HG02981 (cell line): ENCODE measurements around the gene RAC3.

Experiments used
- ATAC-seq: cut with Tn5 transposase; IDR thresholded peaks from one replicate; pipeline ENCODE4 v1.9.1; 2021; ENCODE audit warnings: mild to moderate bottlenecking, moderate library complexity; ENCODE audit not compliant: unreplicated experiment

RAC3 gene

DNA sequence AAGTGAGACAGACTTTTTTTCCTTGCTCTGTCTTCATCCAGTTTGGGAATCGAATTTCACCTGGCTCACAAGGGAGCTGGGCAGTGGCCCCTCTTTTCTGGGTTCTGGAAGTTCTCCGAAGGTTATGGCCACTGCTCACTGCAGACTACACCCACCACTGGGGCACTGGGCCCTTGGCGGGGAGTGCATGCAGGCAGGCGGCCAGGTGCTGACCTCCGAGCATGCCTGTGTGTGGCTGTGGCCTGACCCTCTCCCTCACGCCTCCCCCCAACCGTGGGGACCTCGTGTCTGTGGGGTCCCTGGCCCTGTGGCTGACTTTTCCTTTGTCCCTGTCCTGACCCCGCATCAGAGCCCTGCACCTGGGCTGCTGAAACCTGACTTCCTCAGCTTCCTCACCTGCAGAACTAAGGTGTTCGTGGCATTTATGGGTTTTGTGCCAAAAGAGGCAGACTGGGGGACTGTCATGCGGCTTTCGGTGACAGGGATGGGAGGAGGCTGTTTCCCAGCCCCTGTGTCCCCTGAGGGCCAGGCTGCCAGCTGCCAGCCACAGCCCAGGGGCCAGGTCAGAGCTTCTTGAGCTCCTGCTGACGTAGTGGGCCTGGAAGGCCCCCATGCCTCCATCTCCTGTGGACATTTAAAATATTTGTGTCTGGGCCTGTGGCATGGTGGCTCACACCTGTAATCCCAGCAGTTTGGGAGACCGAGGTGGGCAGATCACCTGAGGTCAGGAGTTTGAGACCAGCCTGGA lies 32.6 kb upstream of the RAC3 start:
- no peak for ATAC-seq

DNA sequence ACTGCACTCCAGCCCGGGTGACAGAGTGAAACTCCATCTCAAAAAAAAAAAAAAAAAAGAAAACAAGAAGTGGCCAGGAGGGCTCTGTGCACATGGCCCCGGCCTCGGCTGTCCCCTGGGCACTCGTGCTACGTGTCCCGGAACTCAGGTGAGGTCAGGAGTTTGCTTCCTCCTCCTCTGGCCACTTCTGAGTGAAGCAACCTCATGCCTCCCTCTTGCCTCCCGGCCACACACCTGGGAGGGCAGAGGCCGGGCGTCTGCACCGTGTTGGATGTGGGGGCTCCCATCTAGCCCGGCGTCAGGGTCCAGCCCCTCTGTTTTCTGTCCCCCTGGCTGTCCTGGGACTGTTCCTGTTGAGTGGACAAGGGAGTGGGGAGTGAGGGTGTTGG lies 31.9 kb upstream of the RAC3 start:
- no peak for ATAC-seq

DNA sequence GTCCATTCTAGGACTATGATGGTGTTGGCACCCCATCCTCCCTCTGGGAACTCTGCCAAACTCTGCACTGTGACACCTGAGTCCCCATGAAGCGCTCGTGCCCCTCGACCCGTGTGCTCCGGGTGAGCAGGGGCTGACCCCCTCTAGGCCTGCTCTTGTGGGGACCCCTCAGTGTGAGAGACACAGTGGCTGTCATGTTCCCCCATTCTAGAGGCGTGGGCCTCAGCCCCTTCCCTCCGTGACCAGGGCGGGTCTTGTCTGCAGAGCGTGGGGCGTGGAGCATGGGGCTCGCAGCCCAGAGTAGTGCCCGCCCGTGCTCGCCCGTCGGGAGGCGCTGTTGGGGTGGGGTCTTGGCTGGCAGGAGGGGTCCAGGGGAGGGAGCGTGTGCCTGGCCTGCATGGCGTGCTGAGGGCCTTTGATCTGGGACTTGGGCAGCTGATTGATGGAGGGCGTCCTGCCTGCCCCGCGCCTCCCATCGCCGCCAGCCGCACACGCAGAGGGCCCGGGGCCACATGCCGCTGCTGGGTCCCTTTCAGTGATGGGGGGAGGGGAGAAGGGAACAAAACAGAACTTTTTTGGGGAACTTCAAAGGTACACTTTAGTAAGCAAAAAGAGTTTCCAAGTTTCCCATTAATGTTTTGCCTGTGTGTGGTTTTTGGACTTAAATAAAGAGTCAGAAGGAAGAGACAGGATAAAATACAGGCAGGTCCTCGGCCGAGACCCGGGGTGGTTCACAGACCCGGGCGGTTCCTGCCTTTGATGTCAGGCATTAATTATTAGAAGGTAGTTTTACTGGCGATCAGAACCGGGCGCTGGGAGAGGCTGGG lies 31.3 kb upstream of the RAC3 start:
- ATAC-seq = no peak

DNA sequence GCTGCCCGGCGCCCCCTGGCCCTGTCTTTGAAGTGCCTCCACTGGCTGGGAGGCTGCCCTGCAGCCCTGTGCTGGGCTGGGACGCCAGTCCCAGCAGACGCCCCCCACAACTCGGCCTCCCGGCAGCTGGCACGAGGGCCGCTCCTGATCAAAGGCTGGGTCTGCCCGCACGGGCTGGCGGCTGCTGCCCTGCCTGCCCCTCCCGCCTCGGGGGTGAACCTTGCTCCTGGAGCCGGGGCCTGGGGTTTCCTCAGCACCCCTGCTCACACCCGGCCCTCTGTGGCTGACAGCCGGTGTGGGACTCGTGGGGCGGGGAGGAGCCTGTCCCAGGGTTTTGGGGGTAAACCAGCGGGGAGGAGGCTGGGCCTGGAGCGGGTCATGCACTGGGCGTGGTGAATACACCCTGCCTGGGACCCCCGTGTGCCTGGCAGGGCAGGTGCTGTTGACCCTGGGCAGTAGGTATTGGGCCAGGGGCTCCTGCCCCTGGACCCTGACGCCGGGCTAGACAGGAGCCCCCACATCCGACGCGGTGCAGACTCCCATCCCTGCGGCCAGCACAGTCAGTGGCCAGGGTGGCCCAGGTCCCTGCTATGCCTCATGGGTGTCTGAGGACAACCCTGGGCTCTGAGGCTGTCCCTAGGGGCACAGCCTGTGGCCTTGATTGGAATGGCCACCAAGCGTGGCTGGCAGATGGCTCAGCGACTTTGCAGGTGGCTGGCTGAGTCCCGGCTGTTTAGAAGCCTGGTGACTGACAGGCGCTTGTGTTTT lies 30.5 kb upstream of the RAC3 start:
- no peak for ATAC-seq

DNA sequence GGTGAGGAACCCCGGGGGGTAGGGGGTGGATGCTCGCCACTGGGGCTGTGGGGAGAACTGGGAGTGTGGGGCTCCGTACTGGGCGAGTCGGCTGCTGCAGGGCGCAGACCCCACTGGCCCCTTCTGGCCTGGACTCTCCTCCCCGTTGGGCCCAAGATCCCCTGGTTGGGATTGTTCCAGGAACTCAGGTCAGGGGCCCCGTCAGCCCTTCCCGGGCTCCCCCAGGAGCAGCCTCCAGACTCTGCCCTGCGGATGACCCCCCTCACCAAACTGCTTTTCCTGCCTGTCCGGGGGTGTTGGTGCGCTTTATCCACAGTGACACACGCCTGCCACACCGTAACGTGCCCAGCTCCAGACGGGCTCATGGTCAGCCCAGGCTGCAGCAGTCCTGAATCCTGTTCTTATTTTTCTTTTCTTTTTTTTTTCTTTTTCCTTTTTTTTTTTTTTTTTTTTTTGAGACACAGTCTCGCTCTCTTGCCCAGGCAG lies 29.9 kb upstream of the RAC3 start:
- no peak for ATAC-seq

DNA sequence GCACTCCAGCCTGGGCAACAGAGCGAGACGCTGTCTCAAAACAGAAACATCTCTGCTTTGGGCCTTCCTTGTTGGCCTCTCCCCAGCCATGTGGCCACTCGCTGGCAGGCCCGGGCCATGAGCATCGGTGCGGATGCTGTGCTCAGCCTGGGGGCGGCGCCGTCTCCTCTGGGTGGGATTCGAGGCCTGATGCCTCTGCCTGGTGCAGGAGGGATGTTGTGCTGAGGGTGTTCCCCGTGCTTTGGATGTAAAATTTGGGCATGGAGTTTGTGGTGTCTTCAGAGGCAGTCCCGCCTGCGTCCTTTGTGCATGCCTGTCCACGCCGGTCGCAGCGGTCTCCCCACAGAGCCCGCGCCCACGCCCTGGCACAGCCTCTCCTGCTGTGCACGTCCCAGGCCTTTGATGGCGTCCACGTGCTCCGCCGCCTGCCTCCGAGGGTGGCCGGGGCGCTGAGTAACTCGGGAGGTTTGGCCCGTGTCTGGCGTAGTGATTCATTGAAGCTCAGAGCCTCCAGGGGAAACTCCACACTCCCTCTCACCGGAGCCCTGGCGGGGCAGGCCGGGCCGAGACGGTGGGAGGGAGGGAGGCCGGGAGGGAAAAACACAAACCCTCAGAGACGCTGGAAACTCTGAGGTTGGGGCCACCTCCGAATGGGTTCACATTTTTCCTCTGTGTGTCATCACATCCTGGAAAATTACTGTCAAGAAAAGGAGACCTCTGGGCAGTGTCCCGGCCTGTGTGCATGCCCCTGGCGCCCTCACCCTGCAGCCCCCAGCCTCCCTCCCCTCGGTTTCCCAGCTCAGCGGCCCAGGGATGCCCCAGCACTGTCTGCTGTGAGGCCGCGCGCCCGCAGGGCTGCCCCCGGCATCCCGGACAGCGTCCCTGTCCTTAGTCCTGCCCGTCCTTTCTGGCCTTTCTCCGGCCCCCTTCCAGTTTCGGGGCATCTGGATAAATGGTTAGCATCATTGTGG lies 27.8 kb upstream of the RAC3 start:
- no peak for ATAC-seq

DNA sequence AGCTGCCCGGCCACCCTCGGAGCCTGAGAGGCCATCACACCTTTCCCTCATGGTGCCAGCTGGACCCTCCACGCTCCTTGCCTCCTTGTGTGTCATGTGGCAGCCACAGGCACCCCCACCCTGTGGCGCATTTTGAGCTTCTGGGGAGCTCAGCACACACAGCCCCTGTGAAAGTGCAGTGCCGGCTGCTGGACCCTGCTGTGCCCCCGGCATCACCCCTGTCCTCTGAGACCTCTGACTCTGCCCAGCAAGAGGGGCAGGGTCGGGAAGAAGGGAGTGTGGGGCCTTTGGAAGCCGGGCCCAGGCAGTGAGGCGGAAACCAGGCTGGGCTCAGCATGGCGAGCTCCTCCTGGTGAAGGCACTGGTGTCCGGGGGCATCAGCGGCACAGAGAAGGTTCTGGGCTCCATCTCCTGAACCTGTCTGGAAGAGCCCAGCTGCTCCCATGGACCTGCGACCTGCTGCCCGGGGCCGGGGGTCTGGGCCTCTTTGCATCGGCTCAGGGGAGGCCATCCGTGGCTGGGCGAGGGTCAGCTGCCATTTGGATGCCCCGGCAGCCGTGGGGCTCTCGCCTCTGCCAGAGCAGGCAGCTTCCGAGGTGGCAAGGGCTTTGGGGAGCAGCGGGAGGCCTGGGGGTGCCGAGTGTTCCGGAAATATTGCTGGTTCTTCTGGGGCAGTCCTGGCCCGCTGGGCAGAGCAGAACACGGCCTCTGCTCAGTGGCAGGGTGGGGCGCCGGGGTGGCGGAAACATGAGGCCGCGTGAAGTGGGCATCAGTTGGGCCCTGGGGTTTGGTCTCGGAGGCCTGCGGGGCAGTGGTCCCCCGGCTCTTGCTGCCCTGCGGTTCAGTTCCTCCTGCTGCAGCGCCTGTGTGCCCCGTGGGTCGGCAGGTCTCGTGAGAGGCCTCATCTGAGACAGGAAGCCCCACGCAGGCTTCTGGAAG lies 26.7 kb upstream of the RAC3 start:
- no peak for ATAC-seq

DNA sequence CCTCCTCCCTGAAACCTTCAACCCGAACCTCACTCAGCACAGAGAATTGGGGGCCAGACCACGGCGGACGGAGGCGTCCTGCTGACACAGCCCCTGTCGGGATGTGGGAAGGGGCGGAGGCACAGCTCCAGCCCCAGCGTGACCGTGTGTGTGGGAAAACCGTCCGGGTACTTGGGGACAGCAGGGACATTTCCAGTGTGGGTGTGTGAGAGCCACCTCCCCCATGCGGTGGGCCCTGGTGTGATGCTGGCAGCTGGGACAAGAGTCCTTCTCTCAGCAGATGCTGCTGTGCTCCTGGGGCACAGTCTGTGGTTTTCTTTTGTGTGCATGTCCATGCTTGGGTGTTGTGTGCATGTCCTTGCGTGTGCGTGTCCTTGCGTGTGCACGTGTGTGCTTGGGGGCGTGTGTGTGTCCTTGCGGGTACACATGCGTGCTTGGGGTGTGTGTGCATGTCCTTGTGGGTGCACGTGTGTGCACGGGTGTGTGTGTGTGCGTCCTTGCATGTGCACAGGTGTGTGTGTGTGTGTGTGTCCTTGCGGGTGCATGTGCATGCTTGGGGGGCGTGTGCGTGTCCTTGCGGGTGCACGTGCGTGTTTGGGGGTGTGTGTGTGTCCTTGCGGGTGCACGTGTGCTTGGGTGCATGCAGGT lies 25.7 kb upstream of the RAC3 start:
- ATAC-seq = no peak

DNA sequence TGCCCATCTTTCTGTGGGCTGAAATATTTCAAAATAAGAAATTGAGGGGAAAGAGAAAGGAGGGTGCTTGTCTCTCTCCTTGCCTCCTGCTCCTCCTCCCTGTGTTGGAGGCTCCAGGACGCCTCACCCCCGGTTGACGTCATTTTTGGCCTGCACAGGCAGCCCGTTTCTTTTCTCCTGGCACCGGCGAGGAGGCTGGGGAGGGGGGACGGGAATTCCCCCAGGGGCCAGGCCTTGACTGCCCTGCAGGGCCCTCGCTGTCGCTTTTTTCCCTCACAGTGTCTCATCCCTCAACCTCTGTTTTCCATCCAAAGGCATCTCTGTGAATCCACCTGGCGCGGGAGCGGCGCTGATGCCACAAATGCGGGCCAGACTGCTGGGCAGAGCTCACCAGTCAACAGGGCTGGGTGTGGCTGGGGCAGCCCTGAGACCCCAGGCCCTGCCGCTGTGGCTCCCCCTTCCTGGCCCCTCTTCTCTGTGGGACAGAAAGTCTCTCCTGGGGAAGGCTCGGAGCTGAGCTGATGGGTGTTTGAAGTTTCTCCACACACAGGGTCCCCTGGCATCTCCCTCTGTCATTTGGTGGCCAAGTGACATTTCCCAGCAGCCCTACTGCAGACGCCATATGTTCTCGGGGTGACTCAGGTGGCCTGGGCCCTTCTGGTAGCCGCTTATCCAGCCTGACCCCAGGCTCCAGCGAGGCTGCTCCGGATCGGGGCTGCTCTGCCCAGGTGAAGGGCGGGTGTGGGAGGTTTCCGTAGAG lies 24.8 kb upstream of the RAC3 start:
- ATAC-seq = no peak

DNA sequence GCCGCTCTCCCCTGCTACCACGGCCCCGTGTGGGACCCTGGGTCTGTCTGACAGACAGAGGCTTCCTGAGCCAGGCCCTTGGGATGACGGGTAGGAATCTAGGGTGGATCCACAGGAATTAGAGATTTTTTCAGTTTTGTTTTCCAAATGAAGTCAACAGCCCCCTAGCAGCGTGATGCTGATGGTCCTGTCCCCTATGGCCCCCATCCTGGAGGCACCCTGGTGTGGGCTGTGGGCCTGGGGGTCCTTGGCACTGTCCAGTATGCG lies 24.3 kb upstream of the RAC3 start:
- ATAC-seq = no peak

DNA sequence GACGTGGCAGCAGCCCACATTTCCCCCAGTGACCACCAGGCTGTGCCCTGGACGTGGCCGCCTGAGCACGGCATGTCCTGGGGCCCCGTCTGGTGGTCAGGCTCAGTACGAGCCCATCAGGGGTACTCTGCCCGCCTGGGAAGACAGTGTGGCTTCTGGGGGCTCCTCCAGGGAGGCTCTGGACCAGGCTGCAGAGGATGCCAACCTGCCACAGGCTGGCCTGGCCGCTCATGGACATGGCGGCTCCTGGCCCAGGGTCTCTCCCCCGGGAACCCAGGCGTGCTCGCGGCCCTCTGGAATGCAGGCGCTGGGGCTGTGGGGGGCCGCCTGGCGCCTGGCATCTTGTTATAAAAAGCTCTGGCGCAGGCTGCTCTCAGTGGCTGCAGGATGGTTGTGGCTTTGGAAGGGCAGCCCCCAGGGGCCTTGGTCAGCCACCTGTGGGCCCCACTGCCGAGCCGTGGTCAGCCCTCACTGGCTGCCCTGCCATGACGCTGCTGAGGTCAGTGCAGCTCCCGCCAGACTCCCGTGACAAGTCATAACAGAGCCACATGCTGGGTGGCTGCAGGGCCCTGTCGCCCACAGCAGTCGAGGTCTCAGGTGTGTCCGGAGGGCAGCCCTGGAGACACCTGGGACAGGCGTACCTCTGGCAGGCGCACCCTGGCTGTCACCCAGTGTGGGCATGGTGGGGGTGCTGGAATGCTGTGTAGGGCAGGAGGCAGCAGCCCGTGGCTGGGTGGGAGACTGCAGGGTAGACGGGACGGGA lies 23.8 kb upstream of the RAC3 start:
- ATAC-seq = no peak

DNA sequence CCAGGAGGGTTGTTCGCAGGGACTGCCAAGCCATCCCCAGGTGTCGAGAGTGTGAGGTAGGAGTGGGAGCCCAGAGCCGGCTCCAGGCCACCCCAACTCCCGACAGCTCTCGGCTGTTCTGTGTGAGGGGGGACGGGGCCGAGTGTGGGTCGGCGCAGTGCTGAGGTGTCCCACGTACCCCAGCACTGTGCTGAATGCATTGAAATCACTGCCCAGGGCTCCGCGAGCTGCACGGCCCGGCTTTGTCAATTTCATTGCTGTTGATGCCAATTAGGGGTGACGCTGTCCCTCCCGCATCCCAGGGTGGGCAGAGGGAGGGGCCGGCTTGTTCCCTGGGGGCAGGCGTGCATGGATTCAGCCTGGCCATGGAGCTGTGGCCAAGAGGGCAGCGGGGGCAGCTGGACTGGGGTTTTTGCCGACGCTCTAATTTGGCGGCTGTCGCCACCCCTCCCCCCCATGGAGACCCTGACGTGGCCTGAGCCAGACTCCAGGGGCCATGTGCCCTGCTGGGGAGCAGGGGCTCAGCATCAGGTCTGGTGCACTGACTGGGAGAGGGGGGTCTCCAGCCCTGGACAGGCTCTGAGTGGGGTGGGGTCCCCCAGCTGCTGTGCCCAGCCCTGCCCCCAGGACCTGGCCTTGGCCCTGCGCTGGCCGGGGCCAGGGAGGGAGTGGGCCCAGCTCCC lies 23.1 kb upstream of the RAC3 start:
- no peak for ATAC-seq

DNA sequence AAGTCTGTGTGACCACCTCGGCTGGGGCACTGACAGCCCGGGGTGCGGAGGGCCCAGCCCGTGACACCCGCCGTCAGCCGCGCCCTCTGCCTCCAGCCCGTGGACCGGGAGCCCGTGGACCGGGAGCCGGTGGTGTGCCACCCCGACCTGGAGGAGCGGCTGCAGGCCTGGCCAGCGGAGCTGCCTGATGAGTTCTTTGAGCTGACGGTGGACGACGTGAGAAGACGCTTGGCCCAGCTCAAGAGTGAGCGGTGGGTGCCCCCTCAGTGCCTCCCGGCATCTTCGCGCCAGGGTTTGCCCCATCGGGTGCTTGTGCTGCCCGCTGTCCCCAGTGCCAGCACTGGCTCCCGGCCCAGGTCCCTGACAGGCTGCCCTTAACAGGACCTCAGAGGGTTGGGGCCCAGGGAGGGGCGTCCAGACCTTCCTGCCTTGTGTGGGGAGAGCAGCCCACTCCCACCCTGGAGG lies 22.5 kb upstream of the RAC3 start:
- no peak for ATAC-seq

DNA sequence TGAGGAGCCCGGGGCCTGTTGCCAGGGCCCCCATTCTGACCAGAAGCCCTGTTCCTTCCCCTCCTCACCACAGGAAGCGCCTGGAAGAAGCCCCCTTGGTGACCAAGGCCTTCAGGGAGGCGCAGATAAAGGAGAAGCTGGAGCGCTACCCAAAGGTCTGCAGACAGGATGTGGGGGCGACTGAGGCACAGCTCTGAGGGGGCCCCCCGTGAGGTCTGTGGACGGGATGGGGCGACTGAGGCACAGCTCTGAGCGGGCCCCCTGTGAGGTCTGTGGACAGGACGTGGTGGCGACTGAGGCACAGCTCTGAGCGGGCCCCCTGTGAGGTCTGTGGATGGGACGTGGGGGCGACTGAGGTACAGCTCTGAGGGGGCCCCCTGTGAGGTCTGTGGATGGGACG lies 22.1 kb upstream of the RAC3 start:
- no peak for ATAC-seq

DNA sequence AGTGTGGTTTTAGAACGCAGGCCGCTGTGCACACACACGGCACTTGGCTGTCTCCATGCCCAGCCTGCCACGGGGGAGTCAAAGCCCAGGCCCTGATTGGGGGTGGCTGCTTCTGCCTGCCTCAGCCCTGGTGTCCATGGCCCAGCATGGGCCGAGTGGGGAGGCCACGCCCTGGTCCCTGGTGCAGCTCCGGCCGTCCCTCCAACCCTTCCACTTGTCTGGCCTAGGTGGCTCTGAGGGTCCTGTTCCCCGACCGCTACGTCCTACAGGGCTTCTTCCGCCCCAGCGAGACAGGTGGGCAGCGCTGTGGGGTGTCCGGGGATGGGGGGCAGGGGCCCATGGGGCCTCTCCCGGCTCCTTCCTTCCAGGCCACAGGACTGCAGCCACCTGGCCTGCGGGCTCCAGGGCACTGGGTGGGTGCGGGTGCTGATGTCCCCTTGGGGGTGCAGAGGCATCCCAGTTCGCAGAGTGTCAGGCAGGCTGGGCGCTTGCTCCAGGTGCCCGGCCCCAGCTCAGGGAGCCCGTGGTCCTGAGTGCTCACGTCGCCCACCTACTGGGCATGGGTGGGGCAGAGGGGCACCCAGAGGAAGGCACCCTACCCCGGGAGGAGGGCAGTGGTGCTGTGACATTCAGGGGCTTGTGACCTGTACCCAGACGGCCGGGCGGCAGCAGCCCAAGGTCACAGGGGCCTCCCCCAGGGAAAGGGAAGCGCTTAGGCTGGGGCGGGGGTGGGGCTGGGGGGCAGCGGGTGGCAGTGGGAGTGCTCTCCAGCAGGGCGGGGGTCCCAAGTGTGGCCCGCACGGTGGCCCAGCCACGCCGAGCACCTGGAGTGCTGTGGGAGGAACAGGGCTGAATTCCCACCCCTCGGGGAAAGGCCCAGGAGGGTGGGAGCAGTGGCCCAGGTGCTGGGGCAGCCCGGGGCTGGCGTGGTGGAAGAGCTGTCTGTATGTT lies 20.6 kb upstream of the RAC3 start:
- ATAC-seq = no peak
